HEK293 (cell line): ENCODE results near the gene AKAP6.

Experiments used
- TF ChIP-seq, protein P1 (sequence below): fragments of 450-650 bp; formaldehyde crosslinking; IDR thresholded peaks from 2 replicates; pipeline ENCODE4 v1.5.1; 2016; ENCODE audit warnings: missing biosample characterization, missing genetic modification characterization
- TF ChIP-seq, protein P2 (sequence below): fragments of 450-650 bp; formaldehyde crosslinking; IDR thresholded peaks from 2 replicates; pipeline ENCODE4 v1.5.1; 2016; ENCODE audit warnings: missing biosample characterization, missing genetic modification characterization
- TF ChIP-seq, protein P3 (sequence below): fragments of 450-650 bp; formaldehyde crosslinking; IDR thresholded peaks from 2 replicates; pipeline ENCODE4 v1.5.1; 2016; ENCODE audit warnings: missing biosample characterization, missing genetic modification characterization
- TF ChIP-seq, protein P4 (sequence below): fragments of 450-650 bp; formaldehyde crosslinking; IDR thresholded peaks from 2 replicates; pipeline ENCODE4 v1.5.1; 2016; ENCODE audit warnings: missing biosample characterization, missing genetic modification characterization

DNA sequence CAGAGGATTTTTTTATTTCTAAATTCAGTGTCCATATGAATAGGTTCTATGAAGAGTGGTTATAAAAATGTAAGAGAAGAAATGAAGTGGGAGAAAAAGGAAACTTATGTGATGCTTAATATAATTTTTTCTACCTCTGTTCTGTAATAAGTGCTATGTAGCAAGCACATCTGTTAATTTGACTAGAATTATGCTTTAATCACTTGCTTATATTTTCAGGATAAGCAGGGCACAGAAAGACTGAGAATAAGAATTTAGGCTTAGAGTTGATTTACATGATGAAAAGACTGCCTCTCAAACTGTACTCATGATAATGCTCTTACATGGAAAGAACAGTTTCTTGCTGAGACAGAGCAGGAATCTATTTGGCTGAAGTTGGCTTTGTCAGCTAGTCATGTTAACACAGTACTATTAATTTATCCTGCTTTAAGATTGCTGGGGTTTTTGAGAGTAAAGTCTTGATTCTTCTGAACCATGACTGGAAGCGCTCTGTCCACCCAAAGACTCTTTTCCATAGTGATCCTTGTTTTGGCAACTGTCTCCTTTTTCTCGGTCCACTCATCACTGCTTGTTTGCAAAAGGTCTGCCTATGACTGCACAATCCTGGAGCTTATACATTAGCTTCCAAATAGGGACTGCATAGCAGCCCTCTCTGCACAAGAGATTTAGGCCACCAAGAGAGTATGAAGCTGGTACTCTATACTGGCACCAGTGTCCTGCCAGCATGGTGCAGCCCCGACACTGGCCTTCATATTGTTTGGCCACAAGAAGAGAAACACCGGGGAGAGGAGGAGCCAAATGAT is 98.8 kb downstream of the AKAP6 start:
- TF ChIP-seq, protein P1, sequence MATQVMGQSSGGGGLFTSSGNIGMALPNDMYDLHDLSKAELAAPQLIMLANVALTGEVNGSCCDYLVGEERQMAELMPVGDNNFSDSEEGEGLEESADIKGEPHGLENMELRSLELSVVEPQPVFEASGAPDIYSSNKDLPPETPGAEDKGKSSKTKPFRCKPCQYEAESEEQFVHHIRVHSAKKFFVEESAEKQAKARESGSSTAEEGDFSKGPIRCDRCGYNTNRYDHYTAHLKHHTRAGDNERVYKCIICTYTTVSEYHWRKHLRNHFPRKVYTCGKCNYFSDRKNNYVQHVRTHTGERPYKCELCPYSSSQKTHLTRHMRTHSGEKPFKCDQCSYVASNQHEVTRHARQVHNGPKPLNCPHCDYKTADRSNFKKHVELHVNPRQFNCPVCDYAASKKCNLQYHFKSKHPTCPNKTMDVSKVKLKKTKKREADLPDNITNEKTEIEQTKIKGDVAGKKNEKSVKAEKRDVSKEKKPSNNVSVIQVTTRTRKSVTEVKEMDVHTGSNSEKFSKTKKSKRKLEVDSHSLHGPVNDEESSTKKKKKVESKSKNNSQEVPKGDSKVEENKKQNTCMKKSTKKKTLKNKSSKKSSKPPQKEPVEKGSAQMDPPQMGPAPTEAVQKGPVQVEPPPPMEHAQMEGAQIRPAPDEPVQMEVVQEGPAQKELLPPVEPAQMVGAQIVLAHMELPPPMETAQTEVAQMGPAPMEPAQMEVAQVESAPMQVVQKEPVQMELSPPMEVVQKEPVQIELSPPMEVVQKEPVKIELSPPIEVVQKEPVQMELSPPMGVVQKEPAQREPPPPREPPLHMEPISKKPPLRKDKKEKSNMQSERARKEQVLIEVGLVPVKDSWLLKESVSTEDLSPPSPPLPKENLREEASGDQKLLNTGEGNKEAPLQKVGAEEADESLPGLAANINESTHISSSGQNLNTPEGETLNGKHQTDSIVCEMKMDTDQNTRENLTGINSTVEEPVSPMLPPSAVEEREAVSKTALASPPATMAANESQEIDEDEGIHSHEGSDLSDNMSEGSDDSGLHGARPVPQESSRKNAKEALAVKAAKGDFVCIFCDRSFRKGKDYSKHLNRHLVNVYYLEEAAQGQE (tag by site-specific recombination): no peak
- TF ChIP-seq, protein P2, sequence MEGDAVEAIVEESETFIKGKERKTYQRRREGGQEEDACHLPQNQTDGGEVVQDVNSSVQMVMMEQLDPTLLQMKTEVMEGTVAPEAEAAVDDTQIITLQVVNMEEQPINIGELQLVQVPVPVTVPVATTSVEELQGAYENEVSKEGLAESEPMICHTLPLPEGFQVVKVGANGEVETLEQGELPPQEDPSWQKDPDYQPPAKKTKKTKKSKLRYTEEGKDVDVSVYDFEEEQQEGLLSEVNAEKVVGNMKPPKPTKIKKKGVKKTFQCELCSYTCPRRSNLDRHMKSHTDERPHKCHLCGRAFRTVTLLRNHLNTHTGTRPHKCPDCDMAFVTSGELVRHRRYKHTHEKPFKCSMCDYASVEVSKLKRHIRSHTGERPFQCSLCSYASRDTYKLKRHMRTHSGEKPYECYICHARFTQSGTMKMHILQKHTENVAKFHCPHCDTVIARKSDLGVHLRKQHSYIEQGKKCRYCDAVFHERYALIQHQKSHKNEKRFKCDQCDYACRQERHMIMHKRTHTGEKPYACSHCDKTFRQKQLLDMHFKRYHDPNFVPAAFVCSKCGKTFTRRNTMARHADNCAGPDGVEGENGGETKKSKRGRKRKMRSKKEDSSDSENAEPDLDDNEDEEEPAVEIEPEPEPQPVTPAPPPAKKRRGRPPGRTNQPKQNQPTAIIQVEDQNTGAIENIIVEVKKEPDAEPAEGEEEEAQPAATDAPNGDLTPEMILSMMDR (tag by site-specific recombination): no peak
- TF ChIP-seq, protein P3, sequence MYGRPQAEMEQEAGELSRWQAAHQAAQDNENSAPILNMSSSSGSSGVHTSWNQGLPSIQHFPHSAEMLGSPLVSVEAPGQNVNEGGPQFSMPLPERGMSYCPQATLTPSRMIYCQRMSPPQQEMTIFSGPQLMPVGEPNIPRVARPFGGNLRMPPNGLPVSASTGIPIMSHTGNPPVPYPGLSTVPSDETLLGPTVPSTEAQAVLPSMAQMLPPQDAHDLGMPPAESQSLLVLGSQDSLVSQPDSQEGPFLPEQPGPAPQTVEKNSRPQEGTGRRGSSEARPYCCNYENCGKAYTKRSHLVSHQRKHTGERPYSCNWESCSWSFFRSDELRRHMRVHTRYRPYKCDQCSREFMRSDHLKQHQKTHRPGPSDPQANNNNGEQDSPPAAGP (tag by site-specific recombination): no peak
- TF ChIP-seq, protein P4, sequence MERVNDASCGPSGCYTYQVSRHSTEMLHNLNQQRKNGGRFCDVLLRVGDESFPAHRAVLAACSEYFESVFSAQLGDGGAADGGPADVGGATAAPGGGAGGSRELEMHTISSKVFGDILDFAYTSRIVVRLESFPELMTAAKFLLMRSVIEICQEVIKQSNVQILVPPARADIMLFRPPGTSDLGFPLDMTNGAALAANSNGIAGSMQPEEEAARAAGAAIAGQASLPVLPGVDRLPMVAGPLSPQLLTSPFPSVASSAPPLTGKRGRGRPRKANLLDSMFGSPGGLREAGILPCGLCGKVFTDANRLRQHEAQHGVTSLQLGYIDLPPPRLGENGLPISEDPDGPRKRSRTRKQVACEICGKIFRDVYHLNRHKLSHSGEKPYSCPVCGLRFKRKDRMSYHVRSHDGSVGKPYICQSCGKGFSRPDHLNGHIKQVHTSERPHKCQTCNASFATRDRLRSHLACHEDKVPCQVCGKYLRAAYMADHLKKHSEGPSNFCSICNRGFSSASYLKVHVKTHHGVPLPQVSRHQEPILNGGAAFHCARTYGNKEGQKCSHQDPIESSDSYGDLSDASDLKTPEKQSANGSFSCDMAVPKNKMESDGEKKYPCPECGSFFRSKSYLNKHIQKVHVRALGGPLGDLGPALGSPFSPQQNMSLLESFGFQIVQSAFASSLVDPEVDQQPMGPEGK: no peak
